GM12874 (cell line): Measurements from ENCODE around the gene OR9Q1.

Source experiments
- TF ChIP-seq, protein P1 (sequence below): IDR thresholded peaks from 2 replicates; pipeline ENCODE4 v1.5.1; 2011; ENCODE audit warnings: low read depth, mild to moderate bottlenecking, control low read depth, low read length, moderate library complexity; ENCODE audit not compliant: insufficient read depth

OR9Q1 gene

DNA sequence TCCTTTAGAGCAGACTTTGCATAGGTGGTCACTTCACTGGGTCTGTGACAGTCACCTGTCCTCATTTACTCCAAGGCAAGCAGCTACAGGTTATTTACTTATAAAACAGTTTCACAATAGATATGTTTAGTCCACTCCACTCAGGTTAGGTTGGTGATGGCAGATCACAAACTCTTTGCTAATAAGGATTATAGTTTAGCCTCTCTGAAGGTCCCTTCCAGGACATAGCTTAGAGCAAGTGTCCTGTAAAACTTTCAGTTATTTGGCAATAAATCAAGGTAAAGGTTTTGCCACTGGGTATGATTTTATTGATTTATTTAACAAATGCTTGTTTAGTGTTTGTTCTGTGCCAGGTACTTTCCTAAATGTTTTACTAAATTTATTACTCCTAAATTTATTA is 15.9 kb downstream of the OR9Q1 start:
- TF ChIP-seq, protein P1, sequence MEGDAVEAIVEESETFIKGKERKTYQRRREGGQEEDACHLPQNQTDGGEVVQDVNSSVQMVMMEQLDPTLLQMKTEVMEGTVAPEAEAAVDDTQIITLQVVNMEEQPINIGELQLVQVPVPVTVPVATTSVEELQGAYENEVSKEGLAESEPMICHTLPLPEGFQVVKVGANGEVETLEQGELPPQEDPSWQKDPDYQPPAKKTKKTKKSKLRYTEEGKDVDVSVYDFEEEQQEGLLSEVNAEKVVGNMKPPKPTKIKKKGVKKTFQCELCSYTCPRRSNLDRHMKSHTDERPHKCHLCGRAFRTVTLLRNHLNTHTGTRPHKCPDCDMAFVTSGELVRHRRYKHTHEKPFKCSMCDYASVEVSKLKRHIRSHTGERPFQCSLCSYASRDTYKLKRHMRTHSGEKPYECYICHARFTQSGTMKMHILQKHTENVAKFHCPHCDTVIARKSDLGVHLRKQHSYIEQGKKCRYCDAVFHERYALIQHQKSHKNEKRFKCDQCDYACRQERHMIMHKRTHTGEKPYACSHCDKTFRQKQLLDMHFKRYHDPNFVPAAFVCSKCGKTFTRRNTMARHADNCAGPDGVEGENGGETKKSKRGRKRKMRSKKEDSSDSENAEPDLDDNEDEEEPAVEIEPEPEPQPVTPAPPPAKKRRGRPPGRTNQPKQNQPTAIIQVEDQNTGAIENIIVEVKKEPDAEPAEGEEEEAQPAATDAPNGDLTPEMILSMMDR = no peak

DNA sequence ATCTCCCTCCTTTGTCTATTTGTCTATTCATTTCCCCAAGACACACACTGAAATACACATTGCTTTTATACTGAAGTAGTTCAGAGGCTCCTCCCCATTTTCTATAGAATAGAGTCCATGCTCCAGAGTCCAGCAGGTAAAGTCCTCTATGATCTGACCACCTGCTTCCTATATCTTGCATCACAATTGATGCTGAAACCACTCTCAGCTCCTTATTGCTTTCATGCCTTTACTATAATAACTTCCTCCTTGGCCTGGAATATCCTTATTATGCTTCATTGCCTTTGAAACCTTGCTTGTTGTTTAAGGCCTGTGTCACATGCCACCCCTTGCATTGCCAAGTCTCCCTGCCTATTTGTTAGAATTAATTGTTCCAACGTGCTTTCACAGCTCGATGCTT is 19.7 kb downstream of the OR9Q1 start:
- TF ChIP-seq, protein P1 = no peak

DNA sequence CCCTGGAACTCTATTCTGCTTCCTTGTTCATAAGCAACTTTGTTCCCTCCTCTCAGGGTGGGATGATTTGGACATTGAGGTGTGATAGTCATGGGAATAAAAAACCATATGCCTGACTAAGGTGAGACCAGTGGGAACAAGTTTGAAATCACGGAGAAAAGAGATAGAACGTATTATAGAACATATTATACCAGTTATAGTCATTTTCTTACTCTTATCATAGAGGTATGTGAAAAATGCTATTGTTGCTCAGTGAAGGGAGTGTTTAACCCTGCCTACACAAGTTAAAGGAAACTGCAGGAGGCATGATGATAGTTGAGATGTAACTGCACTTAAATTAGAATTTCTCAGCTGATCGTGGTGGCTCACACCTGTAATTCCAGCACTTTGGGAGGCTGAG is 22.6 kb downstream of the OR9Q1 start:
- TF ChIP-seq, protein P1 = no peak

DNA sequence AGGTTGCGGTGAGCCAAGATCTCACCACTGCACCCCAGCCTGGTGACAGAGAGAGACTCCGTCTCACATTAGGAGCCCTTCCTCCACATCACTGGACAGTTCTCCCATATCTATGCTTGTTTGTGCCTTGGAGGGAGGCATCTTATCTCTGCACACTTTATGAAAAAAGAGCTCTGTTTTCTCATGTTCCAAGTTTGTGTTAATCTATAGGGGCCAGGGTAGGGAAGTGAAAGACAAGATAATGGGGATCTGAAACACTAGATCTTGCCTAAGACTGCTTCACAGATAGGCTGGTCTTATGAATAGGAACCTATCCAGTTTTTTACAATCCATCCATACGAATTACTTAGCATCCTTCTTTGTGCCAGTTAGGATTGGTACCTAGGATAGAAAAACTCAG is 24.1 kb downstream of the OR9Q1 start:
- TF ChIP-seq, protein P1 = no peak

DNA sequence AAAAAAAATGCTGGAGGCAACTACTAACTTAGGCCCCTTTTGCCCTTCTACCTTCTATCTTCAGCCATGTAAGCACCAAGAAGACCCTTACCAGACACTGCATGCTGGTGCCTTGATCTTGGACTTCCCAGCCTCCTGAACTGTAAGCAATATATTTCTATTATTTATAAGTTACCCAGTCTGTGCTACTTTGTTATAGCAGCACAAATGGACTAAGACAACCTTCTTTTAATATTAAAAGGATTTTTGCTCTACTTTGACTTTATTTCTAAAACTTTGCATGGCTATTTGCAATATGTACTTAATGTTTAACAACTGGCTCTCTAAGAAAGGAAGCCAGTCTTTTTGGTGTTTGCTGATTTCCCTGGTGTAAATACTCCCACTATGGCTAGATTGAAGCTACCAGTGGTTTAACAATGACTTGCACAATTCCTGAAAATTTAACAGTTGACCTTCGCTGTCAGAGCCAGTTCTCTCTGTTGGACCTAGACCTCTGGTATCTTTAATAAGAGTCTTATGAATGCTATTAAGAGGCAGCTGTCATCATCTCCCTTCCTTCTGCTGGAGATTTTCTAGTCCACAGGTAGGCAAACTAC is 32.2 kb downstream of the OR9Q1 start:
- TF ChIP-seq, protein P1 = no peak

DNA sequence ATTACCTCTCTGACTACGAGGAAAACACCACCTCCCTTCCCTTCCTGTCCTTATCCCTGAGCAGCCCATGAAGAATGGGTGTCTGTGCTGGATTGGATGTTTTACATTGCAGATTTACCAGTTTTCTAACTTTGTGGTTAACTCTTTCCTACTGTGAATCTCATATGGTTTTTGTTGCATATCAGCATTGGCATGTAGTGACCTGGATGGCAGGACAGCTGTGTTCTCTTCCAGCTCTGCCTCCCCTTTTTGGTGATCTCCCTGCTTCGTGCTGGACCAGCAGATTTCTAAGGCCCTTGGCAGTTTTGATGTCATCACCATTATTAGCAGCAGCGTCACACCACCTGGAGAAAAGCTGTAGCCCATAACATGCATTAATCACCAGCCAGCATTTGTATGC is 33.8 kb downstream of the OR9Q1 start:
- TF ChIP-seq, protein P1 = no peak

DNA sequence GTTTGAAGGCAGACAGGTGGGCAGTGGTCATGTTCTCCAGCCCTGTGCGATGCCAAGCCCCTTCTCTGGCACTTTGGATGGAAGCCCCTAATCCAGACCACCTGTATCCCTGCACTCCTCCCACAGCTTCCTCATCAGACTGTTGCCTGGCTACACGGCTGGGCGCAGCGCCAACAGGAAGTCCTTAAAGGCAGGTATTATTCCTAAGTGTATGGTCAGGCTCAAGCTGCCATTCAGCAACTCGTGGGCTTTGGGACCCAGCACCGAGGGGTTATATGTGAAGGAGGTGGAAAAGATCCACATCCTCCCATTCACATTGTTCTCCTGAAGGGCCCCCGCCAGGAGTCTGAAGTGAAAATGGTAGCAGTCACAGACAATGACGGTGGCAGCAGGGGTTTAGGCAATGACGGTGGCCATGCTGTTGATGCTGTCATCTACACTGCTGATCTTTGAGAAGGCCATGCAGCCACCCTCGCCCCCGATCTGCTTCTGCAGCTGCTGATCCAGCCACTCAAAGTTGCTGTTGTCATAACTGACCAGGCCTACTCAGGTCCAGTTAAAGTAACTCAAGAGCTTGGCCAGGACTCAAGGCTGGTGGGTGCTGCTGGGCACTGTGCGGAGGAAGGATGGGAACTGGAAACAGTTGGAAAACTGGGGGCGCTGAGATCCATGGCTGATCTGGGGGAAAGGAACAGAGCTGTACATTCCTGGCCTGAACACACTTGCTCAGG is 34.8 kb downstream of the OR9Q1 start:
- TF ChIP-seq, protein P1 = no peak
